Pancreas (tissue), 10 donors: ENCODE results near the gene SNTG2. TPM values are rescaled to one million over a fixed set of nuclear protein-coding genes. Genes with fewer than 3 reads are reported as not detected.
"Not testable (repeated sequence)": the region's sequence is repeated elsewhere in the genome, so short reads cannot be mapped to it uniquely, and the experiment has no call there.

ENCODE experiments used
- ATAC-seq, 4 donors: fragments of 200-7000 bp; cut with Tn5 transposase; one replicate each; pipeline versions ENCODE4 v1.8.0 to v1.9.1; 2020; ENCODE audit warnings: mild to moderate bottlenecking in 4 of 4, moderate library complexity in 4 of 4
- DNase-seq, 6 donors: peaks; one replicate each; pipeline ENCODE4 v3.0.0-alpha.2; 2020
- FAIRE-seq: peaks from 2 replicates; lab custom pipeline; 2012; peaks lifted over from hg19 to GRCh38; lab: Jason Lieb, UNC
- H3K27ac ChIP-seq, 4 donors: fragments of 200-600 bp; sonication (generic); 1 replicate in 3 of 4; 2 replicates in 1 of 4; pipeline versions ENCODE4 v1.5.0 to v1.8.0; 2020
- H3K27me3 ChIP-seq, 4 donors: fragments of 200-600 bp; one replicate each; pipeline ENCODE4 v1.8.0; 2021
- H3K36me3 ChIP-seq, 3 donors: fragments of 200-600 bp; sonication (generic) in 1 of 3; one replicate each; pipeline versions ENCODE4 v1.5.0 to v1.8.0; 2020 to 2021
- H3K4me1 ChIP-seq, 3 donors: fragments of 200-600 bp; one replicate each; pipeline ENCODE4 v1.8.0; 2021
- H3K4me3 ChIP-seq, 4 donors: fragments of 200-600 bp; sonication (generic) in 2 of 4; one replicate each; pipeline versions ENCODE4 v1.5.0 to v1.8.0; 2020 to 2021
- H3K9me3 ChIP-seq, 4 donors: fragments of 200-600 bp; one replicate each; pipeline ENCODE4 v1.8.0; 2021
- WGBS, 2 donors: extraction: QIAGEN DNeasy Blood & Tissue Kit; methylation state at CpG; one replicate each; pipeline ENCODE4 v1.1.7; 2013; 5-methylcytosine and 5-hydroxymethylcytosine counted together
- intact Hi-C, 3 donors: fragments of 100-400 bp; cut with DNase I; formaldehyde crosslinking; loops; one replicate each; pipeline versions ENCODE4 v1.11.1 to v1.14.2; 2022
- polyA plus RNA-seq, 2 donors: library from polyadenylated mRNA; stranded (reverse); fragments of 200-250 nt; gene quantifications; one replicate each; pipeline ENCODE4 v1.2.3, GENCODE V29; 2013
- total RNA-seq, 6 donors: library from RNA; stranded (reverse); fragmentation: NEBNext Ultra II Directional in 4 of 6; extraction: Animal tissue kit (Norgen Biotek cat#: 25700) in 4 of 6; gene quantifications; one replicate each; pipeline versions ENCODE4 v1.2.1 to v1.2.4, GENCODE V29; 2021 to 2023
- TF ChIP-seq, protein P1 (sequence below), 4 donors: fragments of 200-600 bp; sonication (generic) in 3 of 4; IDR thresholded peaks; one replicate each; pipeline versions ENCODE4 v1.5.0 to v1.8.0; 2021; ENCODE audit warnings: antibody characterized with exemption in 4 of 4
- donor health status: healthy with polysubstance abuse.
- donor health status: DM: no; HTN: no; CAD: no; lungs with moderate emphysema.
- donor health status: DM: no; HTN: no; CAD: no.
- donor health status: control.
- donor health status: control.
- donor health status: Bipolar disorder and iron deficiency.
- donor health status: DM: yes; HTN: yes; CAD: no.
- donor health status: DM: no; HTN: no; CAD: no.
- donor health status: DM: no; HTN: no; CAD: no.
- donor health status: DM: yes; HTN: yes; CAD: no.

SNTG2 gene
- total and polyA plus RNA-seq, 8 donors: 1.4 to 19.2 (median 4.6) TPM

- Histone ChIP-seq H3K4me3 (no peak overlapping the region), H3K27me3 (no peaks in the 10 kb centered on the region), H3K36me3 (no peaks in the 10 kb centered on the region), H3K4me1 (no peaks in the 10 kb centered on the region), H3K27ac (no peak overlapping the region), H3K9me3 (no peaks in the 10 kb centered on the region)
- FAIRE-seq: no peak
- ATAC-seq: no peak
- WGBS, 2 donors: 73 to 77% methylated on average over 12 of the region's 12 CpGs
- no peak for DNase-seq
- intact Hi-C loops: no loop called here
- TF ChIP-seq, protein P1, sequence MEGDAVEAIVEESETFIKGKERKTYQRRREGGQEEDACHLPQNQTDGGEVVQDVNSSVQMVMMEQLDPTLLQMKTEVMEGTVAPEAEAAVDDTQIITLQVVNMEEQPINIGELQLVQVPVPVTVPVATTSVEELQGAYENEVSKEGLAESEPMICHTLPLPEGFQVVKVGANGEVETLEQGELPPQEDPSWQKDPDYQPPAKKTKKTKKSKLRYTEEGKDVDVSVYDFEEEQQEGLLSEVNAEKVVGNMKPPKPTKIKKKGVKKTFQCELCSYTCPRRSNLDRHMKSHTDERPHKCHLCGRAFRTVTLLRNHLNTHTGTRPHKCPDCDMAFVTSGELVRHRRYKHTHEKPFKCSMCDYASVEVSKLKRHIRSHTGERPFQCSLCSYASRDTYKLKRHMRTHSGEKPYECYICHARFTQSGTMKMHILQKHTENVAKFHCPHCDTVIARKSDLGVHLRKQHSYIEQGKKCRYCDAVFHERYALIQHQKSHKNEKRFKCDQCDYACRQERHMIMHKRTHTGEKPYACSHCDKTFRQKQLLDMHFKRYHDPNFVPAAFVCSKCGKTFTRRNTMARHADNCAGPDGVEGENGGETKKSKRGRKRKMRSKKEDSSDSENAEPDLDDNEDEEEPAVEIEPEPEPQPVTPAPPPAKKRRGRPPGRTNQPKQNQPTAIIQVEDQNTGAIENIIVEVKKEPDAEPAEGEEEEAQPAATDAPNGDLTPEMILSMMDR (IDR thresholded peaks at IDR 0.05): no peak
Observed at GRCh38 chr2:905091-905832, 45.4 kb upstream of the SNTG2 start.

- no peak for DNase-seq
- Histone ChIP-seq H3K4me3 (no peak overlapping the region), H3K27me3 (no peaks in the 10 kb centered on the region), H3K27ac (no peak overlapping the region), H3K9me3 (no peaks in the 10 kb centered on the region), H3K36me3 (no peaks in the 10 kb centered on the region), H3K4me1 (no peaks in the 10 kb centered on the region)
- intact Hi-C loops: no loop called here
- no peak for FAIRE-seq
- TF ChIP-seq, protein P1 (IDR thresholded peaks at IDR 0.05): no peak
- no peak for ATAC-seq
- 87 to 91% methylated on average over 5 of the region's 5 CpGs for WGBS, 2 donors
Observed at GRCh38 chr2:905833-906140, 44.9 kb upstream of the SNTG2 start.

DNA sequence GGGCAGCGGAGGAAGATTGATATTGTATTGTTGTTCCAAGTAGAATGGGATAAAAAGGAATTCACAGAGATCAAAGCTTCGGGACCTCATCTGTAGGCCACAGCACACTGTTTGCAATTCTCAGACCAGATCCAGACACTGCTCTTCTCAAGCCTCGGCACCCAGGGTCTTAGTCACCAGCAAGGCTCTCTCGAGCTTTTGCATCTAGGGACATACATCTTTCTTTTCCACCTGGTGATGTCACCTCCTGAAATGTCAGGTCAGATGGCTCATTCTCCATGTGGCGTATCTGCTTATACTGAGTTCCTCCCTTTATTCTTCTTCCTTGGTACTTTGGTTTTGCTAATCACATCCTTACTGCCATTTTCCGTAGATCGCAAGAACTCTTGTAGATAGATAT, 42.9 kb upstream of the SNTG2 start:
- H3K4me1 ChIP-seq: no peaks in the 10 kb centered on the region
- DNase-seq: no peak

DNA sequence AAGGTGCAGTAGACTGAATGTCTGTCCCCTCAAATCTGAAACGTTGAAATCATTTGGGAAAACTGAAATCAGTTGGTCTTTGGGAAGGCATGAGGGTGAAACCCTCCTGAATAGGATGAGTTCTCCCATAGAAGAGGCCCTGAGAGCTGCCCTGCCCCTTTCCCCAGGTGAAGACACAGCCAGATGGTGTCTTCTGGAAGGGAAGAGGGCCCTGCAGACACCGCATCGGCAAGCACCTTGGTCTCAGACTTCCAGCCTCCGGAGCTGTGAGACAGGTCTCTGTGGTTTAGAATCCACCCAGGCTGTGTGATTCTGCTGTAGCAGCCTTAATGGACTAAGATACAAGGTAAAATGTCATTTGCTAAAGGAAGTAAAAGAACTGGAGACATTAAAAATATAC, 42.1 kb upstream of the SNTG2 start:
- no peak for ATAC-seq
- no peak for FAIRE-seq
- Histone ChIP-seq H3K4me3 (no peak overlapping the region), H3K4me1 (no peaks in the 10 kb centered on the region), H3K27me3 (no peaks in the 10 kb centered on the region), H3K27ac (no peak overlapping the region), H3K36me3 (no peaks in the 10 kb centered on the region), H3K9me3 (no peaks in the 10 kb centered on the region)
- intact Hi-C loops: no loop called here
- WGBS, 2 donors: 69 to 70% methylated on average over 4 of the region's 4 CpGs
- no peak for DNase-seq
- TF ChIP-seq, protein P1 (IDR thresholded peaks at IDR 0.05): no peak

More for the DNA sequence above, 42.9 kb upstream of the SNTG2 start:
- intact Hi-C loops: no loop called here
- Histone ChIP-seq H3K4me3 (no peak overlapping the region), H3K27ac (no peak overlapping the region), H3K27me3 (no peaks in the 10 kb centered on the region), H3K36me3 (no peaks in the 10 kb centered on the region), H3K9me3 (no peaks in the 10 kb centered on the region)
- FAIRE-seq (no peak), ATAC-seq (no peak)
- TF ChIP-seq, protein P1 (IDR thresholded peaks at IDR 0.05): no peak
- 72 to 76% methylated on average over 7 of the region's 7 CpGs for WGBS, 2 donors

- intact Hi-C loops, H3K27me3 ChIP-seq, H3K4me3 ChIP-seq, H3K27ac ChIP-seq, H3K36me3 ChIP-seq, DNase-seq, H3K4me1 ChIP-seq, ATAC-seq, FAIRE-seq, H3K9me3 ChIP-seq: not testable (repeated sequence)
- WGBS, 2 donors: 79 to 88% methylated on average over 21 to 27 of the region's 27 CpGs
Observed at GRCh38 chr2:909764-910379, 40.8 kb upstream of the SNTG2 start.
